Measurements from ENCODE around the gene PPP1R15B.

The PPP1R15B gene

GRCh38 chr1:204411451-204412204, at the start of gene PPP1R15B:
Gene PPP1R15B (minus strand): TSS chr1:204411817. CDS start chr1:204411411, 406 bp downstream.
- H3K4me1 Mint-ChIP-seq (ENCODE audit: low read depth): peaks cover 24% of the 10 kb centered on the region
- H3K4me3 Mint-ChIP-seq: peak within 1 kb of the TSS; percentile 95
- H3K27ac Mint-ChIP-seq: peak within 1 kb of the TSS; percentile 98
- no peaks in the 10 kb centered on the region for H3K9me3 Mint-ChIP-seq
- H3K36me3 Mint-ChIP-seq (ENCODE audit: low read depth): peaks cover 39% of the 10 kb centered on the region
- H3K27me3 Mint-ChIP-seq: no peaks in the 10 kb centered on the region

GRCh38 chr1:204460346-204460745, 48.7 kb upstream of the PPP1R15B start:
- H3K4me3 Mint-ChIP-seq: no peak overlapping the region
- peak overlapping the region; percentile 47 for H3K27ac Mint-ChIP-seq
- H3K36me3 Mint-ChIP-seq (ENCODE audit: low read depth): peaks cover 37% of the 10 kb centered on the region
- H3K27me3 Mint-ChIP-seq: no peaks in the 10 kb centered on the region
- peaks cover 61% of the 10 kb centered on the region for H3K4me1 Mint-ChIP-seq (ENCODE audit: low read depth)
- no peaks in the 10 kb centered on the region for H3K9me3 Mint-ChIP-seq

- H3K4me1 Mint-ChIP-seq (ENCODE audit: low read depth): peaks cover 54% of the 10 kb centered on the region
- H3K36me3 Mint-ChIP-seq (ENCODE audit: low read depth): peaks cover 34% of the 10 kb centered on the region
- H3K27ac Mint-ChIP-seq: no peak overlapping the region
- H3K4me3 Mint-ChIP-seq: no peak overlapping the region
- no peaks in the 10 kb centered on the region for H3K27me3 Mint-ChIP-seq
- H3K9me3 Mint-ChIP-seq: no peaks in the 10 kb centered on the region
Measured at GRCh38 chr1:204459706-204460105, 48.1 kb upstream of the PPP1R15B start.

- H3K4me3 Mint-ChIP-seq: no peak overlapping the region
- no peaks in the 10 kb centered on the region for H3K27me3 Mint-ChIP-seq
- H3K4me1 Mint-ChIP-seq (ENCODE audit: low read depth): peaks cover 51% of the 10 kb centered on the region
- no peaks in the 10 kb centered on the region for H3K9me3 Mint-ChIP-seq
- H3K36me3 Mint-ChIP-seq (ENCODE audit: low read depth): peaks cover 31% of the 10 kb centered on the region
- no peak overlapping the region for H3K27ac Mint-ChIP-seq
Measured at GRCh38 chr1:204457666-204458065, 46.0 kb upstream of the PPP1R15B start.

GRCh38 chr1:204456826-204457442, 45.3 kb upstream of the PPP1R15B start:
- H3K4me3 Mint-ChIP-seq: no peak overlapping the region
- peaks cover 32% of the 10 kb centered on the region for H3K36me3 Mint-ChIP-seq (ENCODE audit: low read depth)
- no peaks in the 10 kb centered on the region for H3K27me3 Mint-ChIP-seq
- peaks cover 51% of the 10 kb centered on the region for H3K4me1 Mint-ChIP-seq (ENCODE audit: low read depth)
- H3K27ac Mint-ChIP-seq: no peak overlapping the region
- no peaks in the 10 kb centered on the region for H3K9me3 Mint-ChIP-seq

- Mint-ChIP-seq H3K36me3 (ENCODE audit: low read depth) (peaks cover 34% of the 10 kb centered on the region), H3K9me3 (no peaks in the 10 kb centered on the region), H3K27me3 (no peaks in the 10 kb centered on the region), H3K27ac (no peak overlapping the region), H3K4me1 (ENCODE audit: low read depth) (peaks cover 50% of the 10 kb centered on the region), H3K4me3 (no peak overlapping the region)
Measured at GRCh38 chr1:204455831-204456145, 44.2 kb upstream of the PPP1R15B start.

GRCh38 chr1:204455063-204455830, 43.6 kb upstream of the PPP1R15B start:
- no peaks in the 10 kb centered on the region for H3K9me3 Mint-ChIP-seq
- no peaks in the 10 kb centered on the region for H3K27me3 Mint-ChIP-seq
- H3K27ac Mint-ChIP-seq: no peak overlapping the region
- no peak overlapping the region for H3K4me3 Mint-ChIP-seq
- peaks cover 29% of the 10 kb centered on the region for H3K36me3 Mint-ChIP-seq (ENCODE audit: low read depth)
- peaks cover 48% of the 10 kb centered on the region for H3K4me1 Mint-ChIP-seq (ENCODE audit: low read depth)

GRCh38 chr1:204454476-204454875, 42.9 kb upstream of the PPP1R15B start:
- Mint-ChIP-seq H3K9me3 (no peaks in the 10 kb centered on the region), H3K27me3 (no peaks in the 10 kb centered on the region), H3K36me3 (ENCODE audit: low read depth) (peaks cover 21% of the 10 kb centered on the region), H3K4me1 (ENCODE audit: low read depth) (peaks cover 42% of the 10 kb centered on the region), H3K27ac (no peak overlapping the region), H3K4me3 (no peak overlapping the region)

- peak overlapping the region; percentile 90 for H3K27ac Mint-ChIP-seq
Measured at GRCh38 chr1:204453141-204453772, 41.6 kb upstream of the PPP1R15B start.

GRCh38 chr1:204451352-204452124, 39.9 kb upstream of the PPP1R15B start:
- Mint-ChIP-seq H3K27me3 (no peaks in the 10 kb centered on the region), H3K9me3 (no peaks in the 10 kb centered on the region), H3K27ac (peak overlapping the region; percentile 58), H3K36me3 (ENCODE audit: low read depth) (peaks cover 28% of the 10 kb centered on the region), H3K4me1 (ENCODE audit: low read depth) (peaks cover 49% of the 10 kb centered on the region), H3K4me3 (no peak overlapping the region)

More at GRCh38 chr1:204453141-204453772, 41.6 kb upstream of the PPP1R15B start:
- Mint-ChIP-seq H3K27me3 (no peaks in the 10 kb centered on the region), H3K4me3 (peak overlapping the region; percentile 47), H3K4me1 (ENCODE audit: low read depth) (peaks cover 46% of the 10 kb centered on the region), H3K9me3 (no peaks in the 10 kb centered on the region), H3K36me3 (ENCODE audit: low read depth) (peaks cover 17% of the 10 kb centered on the region)

- H3K27me3 Mint-ChIP-seq: no peaks in the 10 kb centered on the region
- H3K4me3 Mint-ChIP-seq: no peak overlapping the region
- peaks cover 33% of the 10 kb centered on the region for H3K36me3 Mint-ChIP-seq (ENCODE audit: low read depth)
- H3K27ac Mint-ChIP-seq: peak overlapping the region; percentile 14
- no peaks in the 10 kb centered on the region for H3K9me3 Mint-ChIP-seq
- H3K4me1 Mint-ChIP-seq (ENCODE audit: low read depth): peaks cover 51% of the 10 kb centered on the region
Measured at GRCh38 chr1:204450461-204451257, 39.0 kb upstream of the PPP1R15B start.

- no peak overlapping the region for H3K27ac Mint-ChIP-seq
- no peak overlapping the region for H3K4me3 Mint-ChIP-seq
- no peaks in the 10 kb centered on the region for H3K27me3 Mint-ChIP-seq
- H3K4me1 Mint-ChIP-seq (ENCODE audit: low read depth): peaks cover 51% of the 10 kb centered on the region
- H3K36me3 Mint-ChIP-seq (ENCODE audit: low read depth): peaks cover 41% of the 10 kb centered on the region
- H3K9me3 Mint-ChIP-seq: no peaks in the 10 kb centered on the region
Measured at GRCh38 chr1:204449678-204450280, 38.2 kb upstream of the PPP1R15B start.

GRCh38 chr1:204448991-204449677, 37.5 kb upstream of the PPP1R15B start:
- H3K4me1 Mint-ChIP-seq (ENCODE audit: low read depth): peaks cover 51% of the 10 kb centered on the region
- no peaks in the 10 kb centered on the region for H3K9me3 Mint-ChIP-seq
- peaks cover 48% of the 10 kb centered on the region for H3K36me3 Mint-ChIP-seq (ENCODE audit: low read depth)
- H3K27ac Mint-ChIP-seq: no peak overlapping the region
- no peaks in the 10 kb centered on the region for H3K27me3 Mint-ChIP-seq
- H3K4me3 Mint-ChIP-seq: no peak overlapping the region
